Hepatocyte (in vitro differentiated cells): ENCODE data around the gene CORO6.

Experiments used
- EZH2 ChIP-seq: fragments of 200-600 bp; sonication (generic); IDR thresholded peaks from 2 replicates; pipeline ENCODE4 v1.6.1; 2016; ENCODE audit warnings: antibody characterized with exemption, mild to moderate bottlenecking, borderline replicate concordance
- EZH2phosphoT487 ChIP-seq: fragments of 200-600 bp; sonication (generic); IDR thresholded peaks from one replicate; pipeline ENCODE4 v1.6.1; 2018; ENCODE audit warnings: antibody characterized with exemption, mild to moderate bottlenecking, low read depth, moderate library complexity; ENCODE audit not compliant: unreplicated experiment, severe bottlenecking
- TF ChIP-seq, protein P1 (sequence below): fragments of 200-600 bp; sonication (generic); IDR thresholded peaks from 2 replicates; pipeline ENCODE4 v1.5.1; 2016; ENCODE audit warnings: antibody characterized with exemption, mild to moderate bottlenecking; ENCODE audit not compliant: poor library complexity

DNA sequence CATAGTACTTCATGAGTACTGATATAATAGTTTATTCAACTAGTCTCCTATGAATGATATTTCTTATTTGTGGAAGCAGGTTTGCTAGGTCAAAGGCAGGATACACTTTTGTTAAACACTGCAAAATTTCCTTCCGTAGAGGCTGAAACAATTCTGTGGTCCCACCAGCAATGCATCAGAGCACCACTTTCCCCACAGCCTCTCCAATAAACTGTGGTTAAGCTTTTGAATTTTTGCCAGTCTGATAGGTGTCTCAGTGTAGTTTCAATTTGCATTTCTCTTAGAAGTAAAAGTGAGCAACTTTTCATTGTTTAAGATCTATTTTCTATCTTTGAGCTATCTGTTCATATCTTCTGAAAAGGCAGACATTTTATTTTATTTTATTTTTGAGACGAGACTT is 36.4 kb upstream of the CORO6 start:
- TF ChIP-seq, protein P1, sequence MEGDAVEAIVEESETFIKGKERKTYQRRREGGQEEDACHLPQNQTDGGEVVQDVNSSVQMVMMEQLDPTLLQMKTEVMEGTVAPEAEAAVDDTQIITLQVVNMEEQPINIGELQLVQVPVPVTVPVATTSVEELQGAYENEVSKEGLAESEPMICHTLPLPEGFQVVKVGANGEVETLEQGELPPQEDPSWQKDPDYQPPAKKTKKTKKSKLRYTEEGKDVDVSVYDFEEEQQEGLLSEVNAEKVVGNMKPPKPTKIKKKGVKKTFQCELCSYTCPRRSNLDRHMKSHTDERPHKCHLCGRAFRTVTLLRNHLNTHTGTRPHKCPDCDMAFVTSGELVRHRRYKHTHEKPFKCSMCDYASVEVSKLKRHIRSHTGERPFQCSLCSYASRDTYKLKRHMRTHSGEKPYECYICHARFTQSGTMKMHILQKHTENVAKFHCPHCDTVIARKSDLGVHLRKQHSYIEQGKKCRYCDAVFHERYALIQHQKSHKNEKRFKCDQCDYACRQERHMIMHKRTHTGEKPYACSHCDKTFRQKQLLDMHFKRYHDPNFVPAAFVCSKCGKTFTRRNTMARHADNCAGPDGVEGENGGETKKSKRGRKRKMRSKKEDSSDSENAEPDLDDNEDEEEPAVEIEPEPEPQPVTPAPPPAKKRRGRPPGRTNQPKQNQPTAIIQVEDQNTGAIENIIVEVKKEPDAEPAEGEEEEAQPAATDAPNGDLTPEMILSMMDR: no peak
- TF ChIP-seq EZH2 (no peak), EZH2phosphoT487 (no peak)
